GM21515 (cell line): ENCODE data around the gene CELF6.

Experiments used
- ATAC-seq: cut with Tn5 transposase; IDR thresholded peaks from one replicate; pipeline ENCODE4 v1.9.1; 2021; ENCODE audit not compliant: unreplicated experiment

Gene CELF6

GRCh38 chr15:72272997-72273352 is 47.0 kb downstream of the CELF6 start:
- peak; percentile 4 for ATAC-seq

- ATAC-seq = peak; percentile 95
These were observed 47.6 kb downstream of the CELF6 start, which contains the start of gene PARP6 for GRCh38 chr15:72272213-72272996. TSS of gene PARP6 (minus strand) at chr15:72272554. CDS start at chr15:72267477, 5,077 bp downstream.

- ATAC-seq = no peak
These were observed 48.1 kb downstream of the CELF6 start for GRCh38 chr15:72271895-72272212.

GRCh38 chr15:72271221-72271620 is 48.7 kb downstream of the CELF6 start:
- no peak for ATAC-seq

- ATAC-seq = no peak
These were observed 50.2 kb downstream of the CELF6 start for GRCh38 chr15:72269739-72270138.

GRCh38 chr15:72265031-72265430 is 54.9 kb downstream of the CELF6 start:
- no peak for ATAC-seq

- ATAC-seq = no peak
These were observed 67.2 kb downstream of the CELF6 start for GRCh38 chr15:72252663-72253299.

- ATAC-seq = no peak
These were observed 70.7 kb downstream of the CELF6 start for GRCh38 chr15:72249142-72249810.

GRCh38 chr15:72248514-72248913 is 71.4 kb downstream of the CELF6 start:
- ATAC-seq = no peak

- no peak for ATAC-seq
These were observed 77.1 kb downstream of the CELF6 start for GRCh38 chr15:72242775-72243370.

- no peak for ATAC-seq
These were observed 80.3 kb downstream of the CELF6 start for GRCh38 chr15:72239652-72240051.

GRCh38 chr15:72238586-72238985 is 81.4 kb downstream of the CELF6 start:
- no peak for ATAC-seq

- no peak for ATAC-seq
These were observed 82.1 kb downstream of the CELF6 start for GRCh38 chr15:72237853-72238224.

- peak; percentile 67 for ATAC-seq
These were observed 82.7 kb downstream of the CELF6 start for GRCh38 chr15:72237029-72237852.

- no peak for ATAC-seq
These were observed 83.5 kb downstream of the CELF6 start for GRCh38 chr15:72236381-72237003.

- no peak for ATAC-seq
These were observed 84.7 kb downstream of the CELF6 start for GRCh38 chr15:72235298-72235697.
